Measurements from ENCODE around the gene STK32C.
"Not testable (repeated sequence)": the region's sequence is repeated elsewhere in the genome, so short reads cannot be mapped to it uniquely, and the experiment has no call there.

Gene STK32C

GRCh38 chr10:132279873-132280645, 27.7 kb downstream of the STK32C start:
- no peak for DNase-seq

GRCh38 chr10:132277311-132277741, 30.4 kb downstream of the STK32C start:
- no peak for DNase-seq

GRCh38 chr10:132276706-132277105, 31.0 kb downstream of the STK32C start:
- DNase-seq: no peak

GRCh38 chr10:132276179-132276675, 31.5 kb downstream of the STK32C start:
- DNase-seq: no peak

GRCh38 chr10:132275426-132276178, 32.1 kb downstream of the STK32C start:
- DNase-seq: no peak

GRCh38 chr10:132274986-132275385, 32.8 kb downstream of the STK32C start:
- DNase-seq: no peak

GRCh38 chr10:132274581-132274980, 33.2 kb downstream of the STK32C start:
- no peak for DNase-seq

GRCh38 chr10:132273966-132274365, 33.8 kb downstream of the STK32C start:
- DNase-seq: no peak

GRCh38 chr10:132273304-132273944, 34.3 kb downstream of the STK32C start:
- DNase-seq: no peak

GRCh38 chr10:132272231-132272971, 35.3 kb downstream of the STK32C start:
- no peak for DNase-seq

GRCh38 chr10:132271458-132272230, 36.1 kb downstream of the STK32C start:
- DNase-seq: no peak

GRCh38 chr10:132270721-132271457, 36.9 kb downstream of the STK32C start:
- DNase-seq: no peak

GRCh38 chr10:132270256-132270655, 37.5 kb downstream of the STK32C start:
- DNase-seq: no peak

- no peak for DNase-seq
Measured at GRCh38 chr10:132269266-132270230, 38.2 kb downstream of the STK32C start.

GRCh38 chr10:132267916-132268315, 39.8 kb downstream of the STK32C start:
- DNase-seq: not testable (repeated sequence)

- DNase-seq: no peak
Measured at GRCh38 chr10:132266594-132267161, 41.1 kb downstream of the STK32C start.

GRCh38 chr10:132265890-132266496, 41.8 kb downstream of the STK32C start:
- no peak for DNase-seq

GRCh38 chr10:132264966-132265889, 42.5 kb downstream of the STK32C start:
- DNase-seq: no peak
